Astrocyte (in vitro differentiated cells and primary cell): ENCODE results near the gene LUZP4. TPM values are rescaled to one million over a fixed set of nuclear protein-coding genes. Genes with fewer than 3 reads are reported as not detected.

Experiments
- DNase-seq: peaks from one replicate; pipeline ENCODE4 v3.0.0-alpha.2; 2010; ENCODE audit warnings: low read depth
- FAIRE-seq: peaks from 2 replicates; lab custom pipeline; 2011; peaks lifted over from hg19 to GRCh38; lab: Jason Lieb, UNC
- H2AFZ ChIP-seq: 2 replicates; pipeline ENCODE4 v1.6.0; 2012; ENCODE audit warnings: low read depth, low read length, inconsistent platforms
- H3K27ac ChIP-seq: 2 replicates; pipeline ENCODE4 v1.5.1; 2011; ENCODE audit warnings: low read depth, low read length, inconsistent platforms
- H3K27me3 ChIP-seq: 2 replicates; pipeline ENCODE4 v1.6.0; 2011; ENCODE audit warnings: low read length, inconsistent platforms; ENCODE audit not compliant: insufficient read depth
- H3K36me3 ChIP-seq: 2 replicates; pipeline ENCODE4 v1.5.1; 2011; ENCODE audit warnings: low read length, inconsistent platforms; ENCODE audit not compliant: insufficient read depth
- H3K4me1 ChIP-seq: 2 replicates; pipeline ENCODE4 v1.5.1; 2011; ENCODE audit warnings: low read length, inconsistent platforms; ENCODE audit not compliant: insufficient read depth
- H3K4me2 ChIP-seq: 2 replicates; pipeline ENCODE4 v1.6.0; 2012; ENCODE audit warnings: low read length, inconsistent platforms
- H3K4me3 ChIP-seq: 2 replicates; pipeline ENCODE4 v1.5.1; 2011; ENCODE audit warnings: low read depth, mild to moderate bottlenecking, low read length, inconsistent platforms; ENCODE audit not compliant: insufficient read depth
- H3K79me2 ChIP-seq: 2 replicates; pipeline ENCODE4 v1.6.0; 2012; ENCODE audit warnings: mild to moderate bottlenecking, low read length, inconsistent platforms; ENCODE audit not compliant: insufficient read depth
- H3K9ac ChIP-seq: 2 replicates; pipeline ENCODE4 v1.6.0; 2012; ENCODE audit warnings: mild to moderate bottlenecking, low read length, inconsistent platforms
- H3K9me3 ChIP-seq: 2 replicates; pipeline ENCODE4 v1.5.1; 2012; ENCODE audit warnings: low read depth, mild to moderate bottlenecking, low read length, inconsistent platforms; ENCODE audit not compliant: insufficient read depth
- H4K20me1 ChIP-seq: 2 replicates; pipeline ENCODE4 v1.6.0; 2012; ENCODE audit warnings: low read length, inconsistent platforms; ENCODE audit not compliant: insufficient read depth
- H3K27ac Mint-ChIP-seq: one replicate; pipeline ENCODE4 v1.8.0; 2021; ENCODE audit warnings: mild to moderate bottlenecking, mixed read lengths; ENCODE audit not compliant: unreplicated experiment
- H3K27me3 Mint-ChIP-seq: one replicate; pipeline ENCODE4 v1.8.0; 2021; ENCODE audit warnings: low read depth, mixed read lengths; ENCODE audit not compliant: unreplicated experiment
- H3K36me3 Mint-ChIP-seq: one replicate; pipeline ENCODE4 v1.8.0; 2021; ENCODE audit warnings: low read depth, mixed read lengths; ENCODE audit not compliant: unreplicated experiment
- H3K4me1 Mint-ChIP-seq: one replicate; pipeline ENCODE4 v1.8.0; 2021; ENCODE audit warnings: low read depth, mixed read lengths; ENCODE audit not compliant: unreplicated experiment
- H3K4me3 Mint-ChIP-seq: one replicate; pipeline ENCODE4 v1.8.0; 2021; ENCODE audit warnings: mild to moderate bottlenecking, moderate library complexity, mixed read lengths; ENCODE audit not compliant: unreplicated experiment
- H3K9me3 Mint-ChIP-seq: one replicate; pipeline ENCODE4 v1.8.0; 2021; ENCODE audit warnings: mild to moderate bottlenecking, mixed read lengths; ENCODE audit not compliant: unreplicated experiment
- EZH2 ChIP-seq: IDR thresholded peaks from 2 replicates; pipeline ENCODE4 v1.6.1; 2012; ENCODE audit warnings: mild to moderate bottlenecking, low read length, inconsistent platforms; ENCODE audit not compliant: insufficient read depth
- total RNA-seq: library from RNA; stranded (reverse); gene quantifications from 2 replicates; pipeline ENCODE4 v1.2.1, GENCODE V29; 2021
- TF ChIP-seq, protein P1 (sequence below): IDR thresholded peaks from 2 replicates; pipeline ENCODE4 v1.5.1; 2011; ENCODE audit warnings: low read depth, mild to moderate bottlenecking, inconsistent platforms, low read length, moderate library complexity; ENCODE audit not compliant: insufficient read depth

LUZP4 gene
- total RNA-seq, 1 donor from 2014 or later = not detected

DNA sequence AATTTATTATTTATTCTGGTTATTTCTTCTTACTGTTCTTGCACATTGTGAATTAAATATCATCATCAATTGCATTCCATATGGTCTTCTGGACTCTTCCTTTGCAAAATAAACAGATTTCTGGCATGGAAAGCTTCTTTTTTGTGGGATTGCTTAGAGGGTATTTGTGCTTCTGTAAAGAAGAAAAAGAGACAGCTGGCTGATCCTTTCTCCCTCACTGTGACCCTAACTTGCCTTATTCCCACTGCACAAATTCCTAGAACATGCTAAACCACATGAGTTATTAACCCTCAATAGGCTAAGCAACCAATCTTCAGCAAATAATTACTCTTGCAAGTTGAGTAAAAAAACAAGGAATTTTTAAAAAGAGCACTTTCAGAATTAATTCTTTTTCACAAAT lies 31.8 kb upstream of the LUZP4 start:
- no peak for TF ChIP-seq EZH2
- TF ChIP-seq, protein P1, sequence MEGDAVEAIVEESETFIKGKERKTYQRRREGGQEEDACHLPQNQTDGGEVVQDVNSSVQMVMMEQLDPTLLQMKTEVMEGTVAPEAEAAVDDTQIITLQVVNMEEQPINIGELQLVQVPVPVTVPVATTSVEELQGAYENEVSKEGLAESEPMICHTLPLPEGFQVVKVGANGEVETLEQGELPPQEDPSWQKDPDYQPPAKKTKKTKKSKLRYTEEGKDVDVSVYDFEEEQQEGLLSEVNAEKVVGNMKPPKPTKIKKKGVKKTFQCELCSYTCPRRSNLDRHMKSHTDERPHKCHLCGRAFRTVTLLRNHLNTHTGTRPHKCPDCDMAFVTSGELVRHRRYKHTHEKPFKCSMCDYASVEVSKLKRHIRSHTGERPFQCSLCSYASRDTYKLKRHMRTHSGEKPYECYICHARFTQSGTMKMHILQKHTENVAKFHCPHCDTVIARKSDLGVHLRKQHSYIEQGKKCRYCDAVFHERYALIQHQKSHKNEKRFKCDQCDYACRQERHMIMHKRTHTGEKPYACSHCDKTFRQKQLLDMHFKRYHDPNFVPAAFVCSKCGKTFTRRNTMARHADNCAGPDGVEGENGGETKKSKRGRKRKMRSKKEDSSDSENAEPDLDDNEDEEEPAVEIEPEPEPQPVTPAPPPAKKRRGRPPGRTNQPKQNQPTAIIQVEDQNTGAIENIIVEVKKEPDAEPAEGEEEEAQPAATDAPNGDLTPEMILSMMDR = no peak
- FAIRE-seq (peak; percentile 95), DNase-seq (no peak)
- no peaks in the 10 kb centered on the region for H3K27me3 ChIP-seq
- no peak overlapping the region for H3K4me3 ChIP-seq
- Mint-ChIP-seq H3K9me3 (no peaks in the 10 kb centered on the region), H3K4me1 (peaks cover 2% of the 10 kb centered on the region), H3K27me3 (no peaks in the 10 kb centered on the region), H3K27ac (no peak overlapping the region), H3K36me3 (no peaks in the 10 kb centered on the region), H3K4me3 (no peak overlapping the region)
- H3K36me3 ChIP-seq = no peaks in the 10 kb centered on the region
- no peak overlapping the region for H3K4me2 ChIP-seq
- no peak overlapping the region for H3K27ac ChIP-seq
- H4K20me1 ChIP-seq = no peaks in the 10 kb centered on the region
- no peak overlapping the region for H2AFZ ChIP-seq
- no peak overlapping the region for H3K9ac ChIP-seq
- H3K79me2 ChIP-seq = no peaks in the 10 kb centered on the region
- no peaks in the 10 kb centered on the region for H3K9me3 ChIP-seq
- H3K4me1 ChIP-seq = no peaks in the 10 kb centered on the region

DNA sequence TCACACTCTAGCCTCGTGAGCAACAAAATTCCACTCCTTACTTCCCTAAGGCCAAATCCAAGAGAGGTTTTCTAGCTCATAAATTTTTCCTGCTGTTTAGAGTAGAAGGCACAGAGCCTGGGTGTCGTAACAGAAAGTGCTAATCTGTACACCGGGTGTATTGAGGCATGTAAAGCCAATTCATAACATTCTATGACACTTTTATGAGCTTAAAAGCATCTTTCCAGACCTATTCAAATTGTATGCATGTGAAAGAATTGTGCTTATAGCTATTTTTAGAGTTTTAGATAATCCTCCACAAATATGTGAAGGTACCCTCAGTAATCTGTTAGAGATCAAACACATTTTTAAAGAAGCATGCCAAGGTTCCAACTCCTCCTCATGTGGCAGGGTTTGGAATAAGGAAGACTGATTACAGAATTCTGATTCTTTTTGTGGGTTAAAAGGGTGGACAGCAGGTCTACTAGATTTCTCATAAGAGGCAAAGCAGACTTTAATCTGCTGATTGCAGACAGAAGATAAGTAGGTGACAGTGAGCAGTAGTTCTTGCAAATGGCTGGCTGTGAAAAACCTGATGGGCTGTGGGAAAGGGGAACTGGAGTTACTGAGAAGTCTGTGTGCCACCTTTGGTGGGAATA lies 30.2 kb upstream of the LUZP4 start:
- peak; percentile 1 for DNase-seq
- no peaks in the 10 kb centered on the region for H3K36me3 Mint-ChIP-seq

DNA sequence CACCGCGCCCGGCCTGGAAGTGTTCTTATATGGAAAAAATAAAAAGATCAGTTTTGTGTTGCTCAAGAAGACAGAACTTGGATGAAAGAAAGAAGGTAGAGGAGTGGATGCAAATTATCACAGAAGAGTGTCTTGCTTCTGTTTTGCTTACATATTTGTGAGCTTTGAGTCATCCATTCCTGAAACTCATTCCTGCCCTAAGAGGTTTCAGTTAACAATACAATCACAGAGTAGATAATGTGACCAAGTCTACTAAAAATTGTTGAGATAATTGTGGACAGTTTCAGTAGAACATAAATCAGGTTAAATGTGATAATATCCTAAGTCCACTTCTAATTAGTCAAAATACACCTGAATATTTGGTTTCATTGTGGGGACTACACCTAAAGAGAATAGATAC lies 29.2 kb upstream of the LUZP4 start:
- no peak for FAIRE-seq
- H3K9ac ChIP-seq = no peak overlapping the region
- H3K79me2 ChIP-seq = no peaks in the 10 kb centered on the region
- DNase-seq = peak; percentile 36
- H4K20me1 ChIP-seq = no peaks in the 10 kb centered on the region
- no peaks in the 10 kb centered on the region for H3K9me3 ChIP-seq
- no peaks in the 10 kb centered on the region for H3K27me3 ChIP-seq
- no peaks in the 10 kb centered on the region for H3K36me3 Mint-ChIP-seq
- no peak overlapping the region for H3K4me2 ChIP-seq
- H3K9me3 Mint-ChIP-seq = no peaks in the 10 kb centered on the region
- H3K27ac Mint-ChIP-seq = no peak overlapping the region
- no peak overlapping the region for H3K4me3 ChIP-seq
- no peak overlapping the region for H3K4me3 Mint-ChIP-seq
- H3K4me1 ChIP-seq = no peaks in the 10 kb centered on the region
- no peaks in the 10 kb centered on the region for H3K36me3 ChIP-seq
- TF ChIP-seq, protein P1 = no peak
- TF ChIP-seq EZH2 = no peak
- no peak overlapping the region for H2AFZ ChIP-seq
- peaks cover 2% of the 10 kb centered on the region for H3K4me1 Mint-ChIP-seq
- H3K27me3 Mint-ChIP-seq = no peaks in the 10 kb centered on the region
- H3K27ac ChIP-seq = no peak overlapping the region

More for the DNA sequence above, 30.2 kb upstream of the LUZP4 start:
- Histone ChIP-seq H3K4me1 (no peaks in the 10 kb centered on the region), H3K79me2 (no peaks in the 10 kb centered on the region), H3K36me3 (no peaks in the 10 kb centered on the region), H3K27ac (no peak overlapping the region), H3K4me3 (no peak overlapping the region), H3K4me2 (no peak overlapping the region), H2AFZ (no peak overlapping the region), H3K9me3 (no peaks in the 10 kb centered on the region), H3K9ac (no peak overlapping the region), H3K27me3 (no peaks in the 10 kb centered on the region), H4K20me1 (no peaks in the 10 kb centered on the region)
- no peaks in the 10 kb centered on the region for H3K27me3 Mint-ChIP-seq
- TF ChIP-seq EZH2 = no peak
- TF ChIP-seq, protein P1 = no peak
- peak; percentile 58 for FAIRE-seq
- H3K9me3 Mint-ChIP-seq = no peaks in the 10 kb centered on the region
- no peak overlapping the region for H3K27ac Mint-ChIP-seq
- H3K4me1 Mint-ChIP-seq = peaks cover 2% of the 10 kb centered on the region
- H3K4me3 Mint-ChIP-seq = no peak overlapping the region
